ENCODE measurements around the gene ADAMTS1. TPM values are rescaled to one million over a fixed set of nuclear protein-coding genes. Genes with fewer than 3 reads are reported as not detected.

Gene ADAMTS1
- total RNA-seq, 1 experiment from 2014 or later = 35.6 TPM

DNA sequence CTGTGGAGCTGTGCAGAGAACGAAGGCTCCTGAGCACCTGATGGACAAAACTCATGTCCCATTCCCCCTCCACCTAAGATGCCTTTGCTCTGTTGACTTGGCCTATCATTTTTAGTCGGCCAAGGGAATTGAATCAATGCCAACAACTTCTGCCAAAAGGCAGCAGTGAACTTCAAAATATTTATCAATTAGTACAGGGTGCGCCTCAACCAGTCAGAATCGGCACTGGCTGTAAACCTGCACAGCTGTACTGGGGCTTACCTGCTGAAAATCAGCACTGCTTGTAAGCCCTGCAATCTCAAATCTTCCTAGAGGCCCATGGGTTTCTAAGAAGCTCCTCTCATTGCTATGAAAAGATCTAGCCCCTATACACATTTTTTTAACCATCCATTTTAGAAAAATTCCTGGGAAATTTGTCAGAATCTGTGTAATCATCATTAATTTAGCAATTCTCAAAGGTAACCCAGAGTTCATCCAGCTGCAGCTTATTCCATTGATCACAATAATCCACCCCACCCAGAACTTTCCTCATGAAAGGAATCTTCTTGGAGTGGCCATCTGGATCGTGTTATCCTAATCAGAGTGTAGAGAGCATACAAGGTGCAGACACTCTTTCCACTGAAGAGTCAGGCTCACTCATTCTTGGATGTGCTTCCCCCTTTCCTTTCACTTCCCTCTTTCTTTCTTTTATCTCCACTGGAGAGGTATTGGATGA lies 40.2 kb downstream of the ADAMTS1 start:
- no peaks in the 10 kb centered on the region for H3K36me3 Mint-ChIP-seq
- no peak overlapping the region for H3K27ac Mint-ChIP-seq
- POLR2A ChIA-PET = no interaction called here
- H3K4me3 Mint-ChIP-seq = no peak overlapping the region
- CTCF ChIA-PET = interaction anchor here (1.1 kb wide), 1 partner anchor 41 kb away, joined by 3 read pairs; no protein-coding TSS in a partner anchor
- TF ChIP-seq NR3C1 (CRISPR knock-in tag; conservative IDR thresholded peaks at IDR 0.05; ENCODE audit: low read depth) (no peak), ZNF138 (CRISPR knock-in tag; conservative IDR thresholded peaks at IDR 0.05) (no peak), ZNF396 (CRISPR knock-in tag; IDR thresholded peaks at IDR 0.05; ENCODE audit: borderline replicate concordance) (no peak), ZNF121 (CRISPR knock-in tag; IDR thresholded peaks at IDR 0.05) (no peak), RELA (CRISPR knock-in tag; IDR thresholded peaks at IDR 0.05; ENCODE audit: borderline replicate concordance) (no peak), NR1H2 (CRISPR knock-in tag; IDR thresholded peaks at IDR 0.05) (no peak), FOXK1 (CRISPR knock-in tag; IDR thresholded peaks at IDR 0.05) (no peak), SP1 (CRISPR knock-in tag; conservative IDR thresholded peaks at IDR 0.05) (no peak), SMAD4 (CRISPR knock-in tag; IDR thresholded peaks at IDR 0.05) (no peak), ELF4 (CRISPR knock-in tag; IDR thresholded peaks at IDR 0.05; ENCODE audit: low read depth) (no peak), ZNF232 (CRISPR knock-in tag; IDR thresholded peaks at IDR 0.05) (no peak), MXD4 (CRISPR knock-in tag; IDR thresholded peaks at IDR 0.05; ENCODE audit: borderline replicate concordance) (no peak)
- TF ChIP-seq, protein P1, sequence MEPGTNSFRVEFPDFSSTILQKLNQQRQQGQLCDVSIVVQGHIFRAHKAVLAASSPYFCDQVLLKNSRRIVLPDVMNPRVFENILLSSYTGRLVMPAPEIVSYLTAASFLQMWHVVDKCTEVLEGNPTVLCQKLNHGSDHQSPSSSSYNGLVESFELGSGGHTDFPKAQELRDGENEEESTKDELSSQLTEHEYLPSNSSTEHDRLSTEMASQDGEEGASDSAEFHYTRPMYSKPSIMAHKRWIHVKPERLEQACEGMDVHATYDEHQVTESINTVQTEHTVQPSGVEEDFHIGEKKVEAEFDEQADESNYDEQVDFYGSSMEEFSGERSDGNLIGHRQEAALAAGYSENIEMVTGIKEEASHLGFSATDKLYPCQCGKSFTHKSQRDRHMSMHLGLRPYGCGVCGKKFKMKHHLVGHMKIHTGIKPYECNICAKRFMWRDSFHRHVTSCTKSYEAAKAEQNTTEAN (CRISPR knock-in tag; IDR thresholded peaks at IDR 0.05) = no peak
- ATAC-seq (no peak), DNase-seq (ENCODE audit: low spot score) (no peak)
- no peaks in the 10 kb centered on the region for H3K9me3 Mint-ChIP-seq
- H3K27me3 Mint-ChIP-seq (ENCODE audit: low read depth) = no peaks in the 10 kb centered on the region
- H3K4me1 Mint-ChIP-seq = peaks cover 14% of the 10 kb centered on the region

DNA sequence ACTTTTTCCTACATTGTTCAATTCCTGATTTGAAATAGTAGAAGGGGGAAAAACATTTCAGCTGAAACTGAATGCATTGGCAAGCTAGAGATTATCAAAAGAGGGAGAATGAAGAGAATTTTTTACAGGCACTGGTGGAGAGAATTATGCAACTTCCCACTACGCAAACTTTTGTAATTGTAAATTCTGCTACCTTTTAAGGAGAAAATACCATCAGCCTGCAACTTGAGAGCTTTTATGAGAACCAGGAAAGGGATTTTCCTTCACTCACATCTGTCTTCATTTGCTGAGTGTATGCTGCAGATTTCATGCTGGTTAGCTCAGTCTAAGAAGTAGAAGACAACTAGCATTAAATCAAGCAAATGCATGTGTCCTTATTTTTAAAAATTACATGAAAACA lies 43.7 kb downstream of the ADAMTS1 start:
- ATAC-seq = no peak
- Mint-ChIP-seq H3K27me3 (ENCODE audit: low read depth) (no peaks in the 10 kb centered on the region), H3K36me3 (peaks cover 6% of the 10 kb centered on the region; the same call in 1 of the 2 replicates), H3K4me1 (peaks cover 14% of the 10 kb centered on the region), H3K27ac (0 out of 2 replicates have a peak overlapping the region, but pooled peaks have one; percentile 42), H3K9me3 (peaks cover 12% of the 10 kb centered on the region), H3K4me3 (no peak overlapping the region)
- no peak for DNase-seq (ENCODE audit: low spot score)
- ChIA-PET CTCF (interaction anchor here (0.8 to 1.6 kb wide), 2 partner anchors 14 to 69 kb away, joined by 3 to 6 read pairs; no protein-coding TSS in a partner anchor), POLR2A (no interaction called here)
- TF ChIP-seq ATF1 (CRISPR knock-in tag; IDR thresholded peaks at IDR 0.05) = no peak

DNA sequence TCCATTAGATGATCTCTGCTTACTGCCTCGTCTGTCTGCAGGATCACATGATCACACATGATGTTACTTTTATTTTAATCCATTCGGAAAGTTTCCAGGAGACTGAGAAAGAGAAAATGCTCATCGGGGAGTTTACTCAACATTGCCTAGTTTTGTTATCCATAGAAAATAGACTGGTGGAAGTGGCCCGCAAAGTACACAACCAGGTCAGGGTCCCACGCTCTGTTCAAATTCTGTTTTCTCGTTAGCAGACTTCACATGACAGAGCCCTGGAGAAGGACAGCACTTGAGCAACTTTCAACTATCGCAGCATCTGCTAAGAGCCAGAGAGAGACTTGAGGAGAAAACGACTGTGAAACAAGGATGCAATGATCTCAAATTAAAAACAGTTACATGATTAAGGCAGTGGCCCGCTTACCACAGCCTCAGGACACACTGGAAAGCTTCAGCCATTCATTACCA lies 44.2 kb downstream of the ADAMTS1 start:
- H3K4me1 Mint-ChIP-seq = peaks cover 14% of the 10 kb centered on the region
- peaks cover 6% of the 10 kb centered on the region; the same call in 1 of the 2 replicates for H3K36me3 Mint-ChIP-seq
- peaks cover 12% of the 10 kb centered on the region for H3K9me3 Mint-ChIP-seq
- CTCF ChIA-PET = interaction anchor here (0.8 to 1.6 kb wide), 2 partner anchors 15 to 68 kb away, joined by 3 to 6 read pairs; no protein-coding TSS in a partner anchor
- 0 out of 2 replicates have a peak overlapping the region, but pooled peaks have one; percentile 42 for H3K27ac Mint-ChIP-seq
- H3K27me3 Mint-ChIP-seq (ENCODE audit: low read depth) = no peaks in the 10 kb centered on the region
- no peak for DNase-seq (ENCODE audit: low spot score)
- no peak overlapping the region for H3K4me3 Mint-ChIP-seq
- POLR2A ChIA-PET = no interaction called here
- no peak for ATAC-seq
- TF ChIP-seq NR2C2 (CRISPR knock-in tag; IDR thresholded peaks at IDR 0.05) (no peak), NR1H2 (CRISPR knock-in tag; IDR thresholded peaks at IDR 0.05) (no peak), ATF1 (CRISPR knock-in tag; IDR thresholded peaks at IDR 0.05) (no peak), SOX15 (CRISPR knock-in tag; IDR thresholded peaks at IDR 0.05) (no peak)
- TF ChIP-seq, protein P2, sequence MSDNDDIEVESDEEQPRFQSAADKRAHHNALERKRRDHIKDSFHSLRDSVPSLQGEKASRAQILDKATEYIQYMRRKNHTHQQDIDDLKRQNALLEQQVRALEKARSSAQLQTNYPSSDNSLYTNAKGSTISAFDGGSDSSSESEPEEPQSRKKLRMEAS (CRISPR knock-in tag; IDR thresholded peaks at IDR 0.05) = no peak

DNA sequence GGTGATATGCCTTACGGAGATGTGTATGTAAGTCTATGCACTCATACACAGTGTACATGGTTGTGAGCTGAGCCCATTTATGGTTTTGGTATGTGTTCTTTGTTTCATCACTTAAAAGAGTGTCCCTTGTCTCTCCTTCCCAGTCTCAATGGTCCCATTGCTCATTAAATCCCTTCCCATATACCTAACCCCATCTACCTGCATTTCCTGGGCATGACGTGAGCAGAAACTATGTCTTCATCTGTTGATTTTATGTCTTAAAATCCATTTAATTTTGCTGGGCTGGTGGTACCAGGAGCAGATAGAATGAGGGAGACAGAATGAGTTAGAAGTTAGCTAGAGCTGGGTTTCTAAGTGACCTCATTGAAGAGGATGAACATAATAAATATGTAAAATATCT lies 44.8 kb downstream of the ADAMTS1 start:
- peaks cover 6% of the 10 kb centered on the region; the same call in 1 of the 2 replicates for H3K36me3 Mint-ChIP-seq
- POLR2A ChIA-PET = no interaction called here
- CTCF ChIA-PET = interaction anchor here (1.6 kb wide), 1 partner anchor 15 kb away, joined by 6 read pairs; no protein-coding TSS in a partner anchor
- TF ChIP-seq, protein P3, sequence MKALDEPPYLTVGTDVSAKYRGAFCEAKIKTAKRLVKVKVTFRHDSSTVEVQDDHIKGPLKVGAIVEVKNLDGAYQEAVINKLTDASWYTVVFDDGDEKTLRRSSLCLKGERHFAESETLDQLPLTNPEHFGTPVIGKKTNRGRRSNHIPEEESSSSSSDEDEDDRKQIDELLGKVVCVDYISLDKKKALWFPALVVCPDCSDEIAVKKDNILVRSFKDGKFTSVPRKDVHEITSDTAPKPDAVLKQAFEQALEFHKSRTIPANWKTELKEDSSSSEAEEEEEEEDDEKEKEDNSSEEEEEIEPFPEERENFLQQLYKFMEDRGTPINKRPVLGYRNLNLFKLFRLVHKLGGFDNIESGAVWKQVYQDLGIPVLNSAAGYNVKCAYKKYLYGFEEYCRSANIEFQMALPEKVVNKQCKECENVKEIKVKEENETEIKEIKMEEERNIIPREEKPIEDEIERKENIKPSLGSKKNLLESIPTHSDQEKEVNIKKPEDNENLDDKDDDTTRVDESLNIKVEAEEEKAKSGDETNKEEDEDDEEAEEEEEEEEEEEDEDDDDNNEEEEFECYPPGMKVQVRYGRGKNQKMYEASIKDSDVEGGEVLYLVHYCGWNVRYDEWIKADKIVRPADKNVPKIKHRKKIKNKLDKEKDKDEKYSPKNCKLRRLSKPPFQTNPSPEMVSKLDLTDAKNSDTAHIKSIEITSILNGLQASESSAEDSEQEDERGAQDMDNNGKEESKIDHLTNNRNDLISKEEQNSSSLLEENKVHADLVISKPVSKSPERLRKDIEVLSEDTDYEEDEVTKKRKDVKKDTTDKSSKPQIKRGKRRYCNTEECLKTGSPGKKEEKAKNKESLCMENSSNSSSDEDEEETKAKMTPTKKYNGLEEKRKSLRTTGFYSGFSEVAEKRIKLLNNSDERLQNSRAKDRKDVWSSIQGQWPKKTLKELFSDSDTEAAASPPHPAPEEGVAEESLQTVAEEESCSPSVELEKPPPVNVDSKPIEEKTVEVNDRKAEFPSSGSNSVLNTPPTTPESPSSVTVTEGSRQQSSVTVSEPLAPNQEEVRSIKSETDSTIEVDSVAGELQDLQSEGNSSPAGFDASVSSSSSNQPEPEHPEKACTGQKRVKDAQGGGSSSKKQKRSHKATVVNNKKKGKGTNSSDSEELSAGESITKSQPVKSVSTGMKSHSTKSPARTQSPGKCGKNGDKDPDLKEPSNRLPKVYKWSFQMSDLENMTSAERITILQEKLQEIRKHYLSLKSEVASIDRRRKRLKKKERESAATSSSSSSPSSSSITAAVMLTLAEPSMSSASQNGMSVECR (CRISPR knock-in tag; IDR thresholded peaks at IDR 0.05; ENCODE audit: borderline replicate concordance) = no peak
- TF ChIP-seq, protein P4, sequence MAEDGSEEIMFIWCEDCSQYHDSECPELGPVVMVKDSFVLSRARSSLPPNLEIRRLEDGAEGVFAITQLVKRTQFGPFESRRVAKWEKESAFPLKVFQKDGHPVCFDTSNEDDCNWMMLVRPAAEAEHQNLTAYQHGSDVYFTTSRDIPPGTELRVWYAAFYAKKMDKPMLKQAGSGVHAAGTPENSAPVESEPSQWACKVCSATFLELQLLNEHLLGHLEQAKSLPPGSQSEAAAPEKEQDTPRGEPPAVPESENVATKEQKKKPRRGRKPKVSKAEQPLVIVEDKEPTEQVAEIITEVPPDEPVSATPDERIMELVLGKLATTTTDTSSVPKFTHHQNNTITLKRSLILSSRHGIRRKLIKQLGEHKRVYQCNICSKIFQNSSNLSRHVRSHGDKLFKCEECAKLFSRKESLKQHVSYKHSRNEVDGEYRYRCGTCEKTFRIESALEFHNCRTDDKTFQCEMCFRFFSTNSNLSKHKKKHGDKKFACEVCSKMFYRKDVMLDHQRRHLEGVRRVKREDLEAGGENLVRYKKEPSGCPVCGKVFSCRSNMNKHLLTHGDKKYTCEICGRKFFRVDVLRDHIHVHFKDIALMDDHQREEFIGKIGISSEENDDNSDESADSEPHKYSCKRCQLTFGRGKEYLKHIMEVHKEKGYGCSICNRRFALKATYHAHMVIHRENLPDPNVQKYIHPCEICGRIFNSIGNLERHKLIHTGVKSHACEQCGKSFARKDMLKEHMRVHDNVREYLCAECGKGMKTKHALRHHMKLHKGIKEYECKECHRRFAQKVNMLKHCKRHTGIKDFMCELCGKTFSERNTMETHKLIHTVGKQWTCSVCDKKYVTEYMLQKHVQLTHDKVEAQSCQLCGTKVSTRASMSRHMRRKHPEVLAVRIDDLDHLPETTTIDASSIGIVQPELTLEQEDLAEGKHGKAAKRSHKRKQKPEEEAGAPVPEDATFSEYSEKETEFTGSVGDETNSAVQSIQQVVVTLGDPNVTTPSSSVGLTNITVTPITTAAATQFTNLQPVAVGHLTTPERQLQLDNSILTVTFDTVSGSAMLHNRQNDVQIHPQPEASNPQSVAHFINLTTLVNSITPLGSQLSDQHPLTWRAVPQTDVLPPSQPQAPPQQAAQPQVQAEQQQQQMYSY (CRISPR knock-in tag; IDR thresholded peaks at IDR 0.05) = no peak
- TF ChIP-seq NR3C1 (CRISPR knock-in tag; conservative IDR thresholded peaks at IDR 0.05; ENCODE audit: low read depth) = no peak

More for the DNA sequence above, 44.8 kb downstream of the ADAMTS1 start:
- Mint-ChIP-seq H3K27me3 (ENCODE audit: low read depth) (no peaks in the 10 kb centered on the region), H3K27ac (no peak overlapping the region), H3K4me1 (peaks cover 14% of the 10 kb centered on the region), H3K9me3 (peaks cover 12% of the 10 kb centered on the region), H3K4me3 (no peak overlapping the region)
- DNase-seq (ENCODE audit: low spot score) (no peak), ATAC-seq (no peak)

All from WTC11 (cell line).